Lower lobe of right lung (tissue), 2 donors: ENCODE data around the gene CCDC167. TPM values are rescaled to one million over a fixed set of nuclear protein-coding genes. Genes with fewer than 3 reads are reported as not detected.

Source experiments
- ATAC-seq, 2 donors: fragments of 200-7000 bp; cut with Tn5 transposase; one replicate each; pipeline ENCODE4 v1.9.1; 2020 to 2022; ENCODE audit warnings: mild to moderate bottlenecking in 2 of 2, moderate library complexity in 2 of 2
- DNase-seq: peaks from one replicate; pipeline ENCODE4 v3.0.0-alpha.2; 2020
- H3K27ac ChIP-seq: fragments of 200-600 bp; one replicate; pipeline ENCODE4 v1.8.0; 2022
- H3K27me3 ChIP-seq: fragments of 200-600 bp; one replicate; pipeline ENCODE4 v1.8.0; 2022; ENCODE audit warnings: low read depth
- H3K36me3 ChIP-seq: fragments of 200-600 bp; one replicate; pipeline ENCODE4 v1.8.0; 2022; ENCODE audit warnings: mild to moderate bottlenecking
- H3K4me1 ChIP-seq: fragments of 200-600 bp; one replicate; pipeline ENCODE4 v1.8.0; 2022
- H3K4me3 ChIP-seq: fragments of 200-600 bp; one replicate; pipeline ENCODE4 v1.8.0; 2022; ENCODE audit warnings: mild to moderate bottlenecking
- H3K9me3 ChIP-seq: fragments of 200-600 bp; one replicate; pipeline ENCODE4 v1.8.0; 2022
- CTCF ChIP-seq: fragments of 200-600 bp; IDR thresholded peaks from one replicate; pipeline ENCODE4 v1.8.0; 2022; ENCODE audit warnings: antibody characterized with exemption, mild to moderate bottlenecking
- intact Hi-C: fragments of 100-400 bp; cut with DNase I; formaldehyde crosslinking; loops from one replicate; pipeline ENCODE4 v1.11.0; 2022
- total RNA-seq: library from RNA; stranded (reverse); fragmentation: NEBNext Ultra II Directional; extraction: Animal tissue kit (Norgen Biotek cat#: 25700); gene quantifications from one replicate; pipeline ENCODE4 v1.2.1, GENCODE V29; 2021
- donor health status: DM: no; HTN: yes; CAD: no; lungs with severe emphysema.

CCDC167 gene
- total RNA-seq, 1 donor from 2014 or later: 12.7 TPM

- Histone ChIP-seq H3K36me3 (peaks cover 7% of the 10 kb centered on the region), H3K27ac (no peak overlapping the region), H3K9me3 (no peaks in the 10 kb centered on the region), H3K4me1 (no peaks in the 10 kb centered on the region), H3K4me3 (no peak overlapping the region), H3K27me3 (no peaks in the 10 kb centered on the region)
- TF ChIP-seq CTCF: no peak
- intact Hi-C loops: no loop called here
- peak; percentile 23 for DNase-seq
- ATAC-seq: no peak
These were observed 7.9 kb downstream of the CCDC167 start for GRCh38 chr6:37491830-37492208.

GRCh38 chr6:37491171-37491829 is 8.4 kb downstream of the CCDC167 start:
- TF ChIP-seq CTCF: no peak
- Histone ChIP-seq H3K9me3 (no peaks in the 10 kb centered on the region), H3K4me1 (no peaks in the 10 kb centered on the region), H3K27me3 (no peaks in the 10 kb centered on the region), H3K36me3 (peaks cover 7% of the 10 kb centered on the region), H3K4me3 (no peak overlapping the region), H3K27ac (no peak overlapping the region)
- intact Hi-C loops: no loop called here
- DNase-seq: peak; percentile 43
- ATAC-seq: no peak

GRCh38 chr6:37490536-37491170 is 9.0 kb downstream of the CCDC167 start:
- Histone ChIP-seq H3K36me3 (peaks cover 7% of the 10 kb centered on the region), H3K27ac (no peak overlapping the region), H3K27me3 (no peaks in the 10 kb centered on the region), H3K4me3 (no peak overlapping the region), H3K9me3 (no peaks in the 10 kb centered on the region), H3K4me1 (no peaks in the 10 kb centered on the region)
- no peak for ATAC-seq
- TF ChIP-seq CTCF: no peak
- DNase-seq: no peak
- intact Hi-C loops: no loop called here

- Histone ChIP-seq H3K4me3 (no peak overlapping the region), H3K9me3 (no peaks in the 10 kb centered on the region), H3K36me3 (peaks cover 7% of the 10 kb centered on the region), H3K27ac (no peak overlapping the region), H3K4me1 (no peaks in the 10 kb centered on the region), H3K27me3 (no peaks in the 10 kb centered on the region)
- no peak for ATAC-seq
- intact Hi-C loops: no loop called here
- DNase-seq: no peak
- TF ChIP-seq CTCF: peak; percentile 10
These were observed 9.9 kb downstream of the CCDC167 start for GRCh38 chr6:37489697-37490336.

- no peak overlapping the region for H3K27ac ChIP-seq
- H3K4me1 ChIP-seq: no peaks in the 10 kb centered on the region
- H3K36me3 ChIP-seq: peaks cover 13% of the 10 kb centered on the region
- no peak for ATAC-seq
- no peaks in the 10 kb centered on the region for H3K9me3 ChIP-seq
- intact Hi-C loops: no loop called here
- no peak for DNase-seq
- H3K27me3 ChIP-seq: no peaks in the 10 kb centered on the region
- no peak for TF ChIP-seq CTCF
- H3K4me3 ChIP-seq: no peak overlapping the region
These were observed 11.2 kb downstream of the CCDC167 start for GRCh38 chr6:37488476-37488875.
